Measurements from ENCODE around the gene IFNW1.
"Not testable (repeated sequence)": the region's sequence is repeated elsewhere in the genome, so short reads cannot be mapped to it uniquely, and the experiment has no call there.

The IFNW1 gene

GRCh38 chr9:21135736-21136135, 5.9 kb downstream of the IFNW1 start:
- H3K4me1 Mint-ChIP-seq = peaks cover under 1% of the 10 kb centered on the region
- no peaks in the 10 kb centered on the region for H3K9me3 Mint-ChIP-seq
- no peak for DNase-seq
- H3K4me3 Mint-ChIP-seq = no peak overlapping the region
- H3K36me3 Mint-ChIP-seq = no peaks in the 10 kb centered on the region
- CTCF ChIA-PET = no interaction called here
- peaks cover 26% of the 10 kb centered on the region for H3K27me3 Mint-ChIP-seq
- H3K27ac Mint-ChIP-seq = no peak overlapping the region

- DNase-seq, H3K4me3 Mint-ChIP-seq, CTCF ChIA-PET: not testable (repeated sequence)
- H3K9me3 Mint-ChIP-seq = peaks cover 14% of the 10 kb centered on the region
- peaks cover 11% of the 10 kb centered on the region for H3K4me1 Mint-ChIP-seq
- H3K27ac Mint-ChIP-seq = peak overlapping the region; percentile 38
- peaks cover 12% of the 10 kb centered on the region for H3K36me3 Mint-ChIP-seq
- H3K27me3 Mint-ChIP-seq = peaks cover 11% of the 10 kb centered on the region
These were observed 13.4 kb downstream of the IFNW1 start for GRCh38 chr9:21128186-21128585.

- H3K4me1 Mint-ChIP-seq = no peaks in the 10 kb centered on the region
- CTCF ChIA-PET = no interaction called here
- no peak overlapping the region for H3K27ac Mint-ChIP-seq
- H3K4me3 Mint-ChIP-seq = no peak overlapping the region
- peaks cover 34% of the 10 kb centered on the region for H3K27me3 Mint-ChIP-seq
- H3K9me3 Mint-ChIP-seq = no peaks in the 10 kb centered on the region
- no peak for DNase-seq
- H3K36me3 Mint-ChIP-seq = no peaks in the 10 kb centered on the region
These were observed 19.9 kb downstream of the IFNW1 start for GRCh38 chr9:21121595-21122251.

- no peak for DNase-seq
- Mint-ChIP-seq H3K36me3 (no peaks in the 10 kb centered on the region), H3K4me1 (no peaks in the 10 kb centered on the region), H3K4me3 (no peak overlapping the region), H3K9me3 (no peaks in the 10 kb centered on the region), H3K27ac (no peak overlapping the region), H3K27me3 (peaks cover 39% of the 10 kb centered on the region)
- CTCF ChIA-PET = no interaction called here
These were observed 20.6 kb downstream of the IFNW1 start for GRCh38 chr9:21121079-21121478.

GRCh38 chr9:21119093-21119770, 22.4 kb downstream of the IFNW1 start:
- no peaks in the 10 kb centered on the region for H3K4me1 Mint-ChIP-seq

GRCh38 chr9:21114311-21114710, 27.3 kb downstream of the IFNW1 start:
- H3K36me3 Mint-ChIP-seq = no peaks in the 10 kb centered on the region
- no peak overlapping the region for H3K4me3 Mint-ChIP-seq
- H3K27me3 Mint-ChIP-seq = peaks cover 21% of the 10 kb centered on the region
- no peaks in the 10 kb centered on the region for H3K4me1 Mint-ChIP-seq
- no peak overlapping the region for H3K27ac Mint-ChIP-seq
- no peaks in the 10 kb centered on the region for H3K9me3 Mint-ChIP-seq
- no peak for DNase-seq
- CTCF ChIA-PET = interaction anchor here (0.6 to 0.9 kb wide), 2 partner anchors 230 to 1650 kb away, joined by 3 to 4 read pairs; no protein-coding TSS in a partner anchor

More at GRCh38 chr9:21119093-21119770, 22.4 kb downstream of the IFNW1 start:
- no peak overlapping the region for H3K27ac Mint-ChIP-seq
- H3K4me3 Mint-ChIP-seq = no peak overlapping the region
- peaks cover 36% of the 10 kb centered on the region for H3K27me3 Mint-ChIP-seq
- CTCF ChIA-PET = interaction anchor here (0.7 to 1.5 kb wide), 3 partner anchors 8 to 133 kb away, joined by 3 to 9 read pairs (median 3); partner anchors contain the start of gene IFNB1
- no peak for DNase-seq
- H3K9me3 Mint-ChIP-seq = no peaks in the 10 kb centered on the region
- no peaks in the 10 kb centered on the region for H3K36me3 Mint-ChIP-seq

GRCh38 chr9:21110708-21111576, 30.7 kb downstream of the IFNW1 start:
- Mint-ChIP-seq H3K9me3 (no peaks in the 10 kb centered on the region), H3K36me3 (no peaks in the 10 kb centered on the region), H3K4me3 (no peak overlapping the region), H3K27ac (no peak overlapping the region), H3K4me1 (no peaks in the 10 kb centered on the region), H3K27me3 (peaks cover 10% of the 10 kb centered on the region)
- DNase-seq = no peak
- CTCF ChIA-PET = interaction anchor here (0.7 to 4.8 kb wide), 33 partner anchors 7 to 1646 kb away, joined by 3 to 54 read pairs (median 4); partner anchors contain the start of genes HACD4, IFNB1 and MLLT3

- no peaks in the 10 kb centered on the region for H3K9me3 Mint-ChIP-seq
- peaks cover 5% of the 10 kb centered on the region for H3K4me1 Mint-ChIP-seq
- no peak overlapping the region for H3K27ac Mint-ChIP-seq
- DNase-seq = no peak
- CTCF ChIA-PET = interaction anchor here (0.6 to 3.1 kb wide), 2 partner anchors 7 to 350 kb away, joined by 3 to 13 read pairs; no protein-coding TSS in a partner anchor
- H3K4me3 Mint-ChIP-seq = no peak overlapping the region
- peaks cover 9% of the 10 kb centered on the region for H3K27me3 Mint-ChIP-seq
- no peaks in the 10 kb centered on the region for H3K36me3 Mint-ChIP-seq
These were observed 36.8 kb downstream of the IFNW1 start for GRCh38 chr9:21104787-21105186.

GRCh38 chr9:21102305-21102704, 39.3 kb downstream of the IFNW1 start:
- no peaks in the 10 kb centered on the region for H3K36me3 Mint-ChIP-seq
- no peak overlapping the region for H3K4me3 Mint-ChIP-seq
- peaks cover 9% of the 10 kb centered on the region for H3K27me3 Mint-ChIP-seq
- CTCF ChIA-PET = interaction anchor here (0.7 to 3.1 kb wide), 3 partner anchors 9 to 154 kb away, joined by 3 to 13 read pairs (median 3); no protein-coding TSS in a partner anchor
- H3K4me1 Mint-ChIP-seq = peaks cover 9% of the 10 kb centered on the region
- no peak for DNase-seq
- H3K9me3 Mint-ChIP-seq = no peaks in the 10 kb centered on the region
- no peak overlapping the region for H3K27ac Mint-ChIP-seq

- CTCF ChIA-PET = interaction anchor here (1.2 to 2.0 kb wide), 3 partner anchors 9 to 19 kb away, joined by 4 to 6 read pairs (median 6); no protein-coding TSS in a partner anchor
- H3K27ac Mint-ChIP-seq = no peak overlapping the region
- no peaks in the 10 kb centered on the region for H3K36me3 Mint-ChIP-seq
- peaks cover 24% of the 10 kb centered on the region for H3K4me1 Mint-ChIP-seq
- no peak overlapping the region for H3K4me3 Mint-ChIP-seq
- no peaks in the 10 kb centered on the region for H3K9me3 Mint-ChIP-seq
- DNase-seq = no peak
- H3K27me3 Mint-ChIP-seq = peaks cover 1% of the 10 kb centered on the region
These were observed 43.8 kb downstream of the IFNW1 start for GRCh38 chr9:21097817-21098216.

- CTCF ChIA-PET = interaction anchor here (0.6 to 1.4 kb wide), 7 partner anchors 10 to 163 kb away, joined by 3 to 6 read pairs (median 4); no protein-coding TSS in a partner anchor
- Mint-ChIP-seq H3K27ac (peak overlapping the region; percentile 90), H3K4me3 (peak overlapping the region; percentile 60)
These were observed 44.8 kb downstream of the IFNW1 start for GRCh38 chr9:21096901-21097255.

GRCh38 chr9:21096172-21096900, 45.3 kb downstream of the IFNW1 start:
- peaks cover 5% of the 10 kb centered on the region for H3K27me3 Mint-ChIP-seq
- peak overlapping the region; percentile 90 for H3K27ac Mint-ChIP-seq
- no peaks in the 10 kb centered on the region for H3K36me3 Mint-ChIP-seq
- peak overlapping the region; percentile 60 for H3K4me3 Mint-ChIP-seq
- peaks cover 37% of the 10 kb centered on the region for H3K4me1 Mint-ChIP-seq
- no peaks in the 10 kb centered on the region for H3K9me3 Mint-ChIP-seq
- CTCF ChIA-PET = interaction anchor here (0.6 to 1.4 kb wide), 8 partner anchors 9 to 163 kb away, joined by 3 to 6 read pairs (median 4); no protein-coding TSS in a partner anchor
- DNase-seq = peak; percentile 52

More at GRCh38 chr9:21096901-21097255, 44.8 kb downstream of the IFNW1 start:
- Mint-ChIP-seq H3K4me1 (peaks cover 31% of the 10 kb centered on the region), H3K9me3 (no peaks in the 10 kb centered on the region), H3K36me3 (no peaks in the 10 kb centered on the region), H3K27me3 (peaks cover 3% of the 10 kb centered on the region)
- no peak for DNase-seq

- no peak overlapping the region for H3K4me3 Mint-ChIP-seq
- no peak for DNase-seq
- CTCF ChIA-PET = interaction anchor here (1.2 to 1.4 kb wide), 4 partner anchors 8 to 19 kb away, joined by 5 to 8 read pairs (median 6); no protein-coding TSS in a partner anchor
- H3K27me3 Mint-ChIP-seq = peaks cover 11% of the 10 kb centered on the region
- no peaks in the 10 kb centered on the region for H3K9me3 Mint-ChIP-seq
- H3K36me3 Mint-ChIP-seq = peaks cover 2% of the 10 kb centered on the region
- H3K27ac Mint-ChIP-seq = no peak overlapping the region
- H3K4me1 Mint-ChIP-seq = peaks cover 38% of the 10 kb centered on the region
These were observed 46.1 kb downstream of the IFNW1 start for GRCh38 chr9:21095561-21095960.
